IMR-90 (cell line): ENCODE measurements around the gene HCN3. TPM values are rescaled to one million over a fixed set of nuclear protein-coding genes. Genes with fewer than 3 reads are reported as not detected.

Experiments used
- ATAC-seq: fragments of 200-7000 bp; cut with Tn5 transposase; 2 replicates; pipeline ENCODE4 v1.9.1; 2020; ENCODE audit warnings: low read depth, mild to moderate bottlenecking, moderate library complexity
- BruUV-seq: library from RNA; stranded (reverse); fragments of 400-500 nt; replicated peaks from 2 replicates; lab custom pipeline; 2021; lab: Mats Ljungman, UMichigan
- CTCF ChIA-PET: fragments of 300-600 bp; formaldehyde crosslinking; extraction: SDS; loops from one replicate; lab custom pipeline; 2021; ENCODE audit warnings: antibody characterized with exemption; lab: Yijun Ruan, JAX
- POLR2A ChIA-PET: fragments of 300-600 bp; sonication (Branson Sonifier 250); formaldehyde crosslinking; loops from one replicate; lab custom pipeline; 2022; ENCODE audit warnings: antibody characterized with exemption; ENCODE audit not compliant: unreplicated experiment; lab: Charles Lee
- DNase-seq: peaks from one replicate; pipeline ENCODE4 v3.0.0; 2013
- H2AFZ ChIP-seq: replicated peaks from 2 replicates; pipeline ENCODE3; 2013; ENCODE audit warnings: low read length, mild to moderate bottlenecking; ENCODE audit not compliant: poor library complexity
- H2AK5ac ChIP-seq: 2 replicates; pipeline ENCODE4 v1.6.1; 2013; ENCODE audit warnings: low read depth, low read length, inconsistent platforms
- H2AK9ac ChIP-seq: replicated peaks from 2 replicates; pipeline ENCODE3; 2013; ENCODE audit warnings: mild to moderate bottlenecking, low read depth, low read length, moderate library complexity; ENCODE audit not compliant: poor library complexity
- H2BK120ac ChIP-seq: 2 replicates; pipeline ENCODE4 v1.6.1; 2013; ENCODE audit warnings: low read depth, low read length, inconsistent platforms
- H2BK15ac ChIP-seq: 3 replicates; pipeline ENCODE4 v1.6.1; 2013; ENCODE audit warnings: low read depth, low read length, inconsistent platforms
- H2BK20ac ChIP-seq: 2 replicates; pipeline ENCODE4 v1.6.1; 2013; ENCODE audit warnings: low read depth, mild to moderate bottlenecking, inconsistent platforms, low read length, moderate library complexity
- H2BK5ac ChIP-seq: 2 replicates; pipeline ENCODE4 v1.6.1; 2013; ENCODE audit warnings: mild to moderate bottlenecking, low read depth, low read length, inconsistent platforms; ENCODE audit not compliant: poor library complexity, severe bottlenecking
- H3K14ac ChIP-seq: replicated peaks from 2 replicates; pipeline ENCODE4 v1.6.1; 2013; ENCODE audit warnings: low read depth, low read length, inconsistent platforms
- H3K18ac ChIP-seq: 2 replicates; pipeline ENCODE4 v1.6.1; 2013; ENCODE audit warnings: low read depth, low read length, control low read depth
- H3K23ac ChIP-seq: 2 replicates; pipeline ENCODE4 v1.6.1; 2013; ENCODE audit warnings: low read depth, low read length, inconsistent platforms
- H3K27ac ChIP-seq: 2 replicates; pipeline ENCODE4 v1.5.1; 2013; ENCODE audit warnings: mild to moderate bottlenecking, control low read depth, low read length; ENCODE audit not compliant: insufficient read depth
- H3K27me3 ChIP-seq: 2 replicates; pipeline ENCODE4 v1.6.1; 2013; ENCODE audit warnings: low read length; ENCODE audit not compliant: control insufficient read depth, insufficient read depth
- H3K36me3 ChIP-seq: 2 replicates; pipeline ENCODE4 v1.6.1; 2013; ENCODE audit warnings: low read length, mixed read lengths; ENCODE audit not compliant: control insufficient read depth, insufficient read depth
- H3K4ac ChIP-seq: 2 replicates; pipeline ENCODE4 v1.6.1; 2013; ENCODE audit warnings: low read depth, low read length, inconsistent platforms
- H3K4me1 ChIP-seq: 2 replicates; pipeline ENCODE4 v1.6.1; 2013; ENCODE audit warnings: low read length, mixed read lengths; ENCODE audit not compliant: control insufficient read depth, insufficient read depth
- H3K4me2 ChIP-seq: 2 replicates; pipeline ENCODE4 v1.6.1; 2013; ENCODE audit warnings: low read depth, mild to moderate bottlenecking, control low read depth, low read length, moderate library complexity
- H3K4me3 ChIP-seq: 2 replicates; pipeline ENCODE4 v1.5.1; 2013; ENCODE audit warnings: low read depth, mild to moderate bottlenecking, control low read depth, low read length, moderate library complexity; ENCODE audit not compliant: insufficient read depth
- H3K56ac ChIP-seq: 2 replicates; pipeline ENCODE4 v1.6.1; 2013; ENCODE audit warnings: low read length, inconsistent platforms; ENCODE audit not compliant: insufficient read depth; ENCODE audit errors: extremely low read depth
- H3K79me1 ChIP-seq, 2 experiments: 2 replicates each; pipeline ENCODE4 v1.6.1; 2013; ENCODE audit warnings: low read length in 2 of 2, inconsistent platforms in 1 of 2, low read depth in 1 of 2
- H3K9ac ChIP-seq: 2 replicates; pipeline ENCODE4 v1.6.1; 2013; ENCODE audit warnings: low read depth, low read length, control low read depth
- H3K9me1 ChIP-seq: 2 replicates; pipeline ENCODE4 v1.6.1; 2013; ENCODE audit warnings: low read length, inconsistent platforms; ENCODE audit not compliant: insufficient read depth
- H3K9me3 ChIP-seq: 2 replicates; pipeline ENCODE4 v1.6.1; 2013; ENCODE audit warnings: low read length; ENCODE audit not compliant: control insufficient read depth, insufficient read depth
- H4K20me1 ChIP-seq: 2 replicates; pipeline ENCODE4 v1.6.1; 2013; ENCODE audit warnings: low read length, inconsistent platforms; ENCODE audit not compliant: insufficient read depth
- H4K5ac ChIP-seq: 2 replicates; pipeline ENCODE4 v1.6.1; 2013; ENCODE audit warnings: mild to moderate bottlenecking, low read depth, low read length, control low read depth
- H4K8ac ChIP-seq, 2 experiments: 2 replicates each; pipeline ENCODE4 v1.6.1; 2013; ENCODE audit warnings: low read depth in 2 of 2, low read length in 2 of 2, control low read depth in 1 of 2, inconsistent platforms in 1 of 2
- H4K91ac ChIP-seq: 2 replicates; pipeline ENCODE4 v1.6.1; 2013; ENCODE audit warnings: low read depth, low read length, inconsistent platforms; ENCODE audit not compliant: insufficient read depth
- CEBPB ChIP-seq: IDR thresholded peaks from 2 replicates; pipeline ENCODE4 v1.6.1; 2012; ENCODE audit warnings: low read depth, low read length, improper control_type of control experiment
- FOS ChIP-seq: fragments of 150-350 bp; IDR thresholded peaks from 2 replicates; pipeline ENCODE4 v1.6.1; 2016; ENCODE audit warnings: low read depth, low read length
- MAFK ChIP-seq: IDR thresholded peaks from 2 replicates; pipeline ENCODE4 v1.6.1; 2012; ENCODE audit warnings: low read depth, low read length, improper control_type of control experiment
- MAZ ChIP-seq: IDR thresholded peaks from 2 replicates; pipeline ENCODE4 v1.6.1; 2012; ENCODE audit warnings: low read depth, mild to moderate bottlenecking, low read length, improper control_type of control experiment, moderate library complexity, borderline replicate concordance
- NFE2L2 ChIP-seq: fragments of 150-350 bp; IDR thresholded peaks from 2 replicates; pipeline ENCODE4 v1.6.1; 2016; ENCODE audit warnings: low read depth, mild to moderate bottlenecking, low read length
- POLR2A ChIP-seq: IDR thresholded peaks from 2 replicates; pipeline ENCODE4 v1.6.1; 2012; ENCODE audit warnings: mild to moderate bottlenecking, low read depth, low read length
- RAD21 ChIP-seq: IDR thresholded peaks from 2 replicates; pipeline ENCODE4 v1.6.1; 2012; ENCODE audit warnings: low read length, improper control_type of control experiment
- RFX5 ChIP-seq: IDR thresholded peaks from 2 replicates; pipeline ENCODE4 v1.8.0; 2012; ENCODE audit warnings: low read depth, mild to moderate bottlenecking, low read length, moderate library complexity
- WGBS, 2 experiments: methylation state at CpG; one replicate each; pipeline versions ENCODE4 v1.1.5 to v1.1.7; 2013; ENCODE audit warnings: missing lambda C conversion rate in 2 of 2; ENCODE audit not compliant: insufficient read length in 1 of 2; ENCODE audit errors: extremely low coverage in 2 of 2; 5-methylcytosine and 5-hydroxymethylcytosine counted together
- dilution Hi-C: fragments of 300-500 bp; cut with HindIII; formaldehyde crosslinking; loops from one replicate; pipeline ENCODE4 v1.14.3; 2018; ENCODE audit warnings: low sequenced_read_pairs; ENCODE audit not compliant: unreplicated experiment
- in situ Hi-C: fragments of 300-500 bp; cut with MboI; formaldehyde crosslinking; loops from 3 replicates; pipeline ENCODE4 v1.14.3; 2019; ENCODE audit warnings: low sequenced_read_pairs, inconsistent platforms, mixed read lengths
- intact Hi-C: fragments of 100-400 bp; cut with micrococcal nuclease; formaldehyde crosslinking; loops from 2 replicates; pipeline ENCODE4 v1.10.0; 2022
- polyA plus RNA-seq, 3 experiments: library from polyadenylated mRNA; depleted of rRNA; stranded (reverse); fragments of >200 nt; gene quantifications; 2 replicates each; pipeline ENCODE4 v1.2.3, GENCODE V29; 2012; ENCODE audit warnings: low replicate concordance in 1 of 3
- total RNA-seq: library from RNA; depleted of rRNA; stranded (reverse); fragments of >200 nt; gene quantifications from 2 replicates; pipeline ENCODE4 v1.2.3, GENCODE V29; 2012

Gene HCN3
- total and polyA plus RNA-seq, 2 of the 4 experiments (the other 2 are of a cell fraction), result 0.36 to 2.7 TPM

- Histone ChIP-seq H3K9me3 (no peaks in the 10 kb centered on the region), H3K23ac (no peak overlapping the region), H3K4me1 (peaks cover 9% of the 10 kb centered on the region; the same call in 1 of the 2 replicates), H3K4me3 (no peak overlapping the region), H4K5ac (no peak overlapping the region), H3K4me2 (no peak overlapping the region), H2BK5ac (no peak overlapping the region), H3K9ac (no peak overlapping the region), H3K14ac (no peak overlapping the region), H2AFZ (peak overlapping the region; percentile 18), H3K36me3 (peaks cover 38% of the 10 kb centered on the region), H4K8ac (no peak overlapping the region), H4K20me1 (peaks cover 29% of the 10 kb centered on the region), H2BK15ac (no peak overlapping the region), H3K79me1 (peaks cover 16 to 34% of the 10 kb centered on the region in 2 experiments), H4K91ac (no peak overlapping the region), H2BK120ac (no peak overlapping the region), H2BK20ac (no peak overlapping the region), H3K27ac (no peak overlapping the region), H2AK9ac (no peak overlapping the region), H3K9me1 (peaks cover 13% of the 10 kb centered on the region; the same call in 1 of the 2 replicates), H2AK5ac (no peak overlapping the region), H3K27me3 (no peaks in the 10 kb centered on the region), H3K4ac (no peak overlapping the region), H3K18ac (no peak overlapping the region), H3K56ac (no peak overlapping the region)
- ChIA-PET CTCF (no interaction called here), POLR2A (no interaction called here)
- intact Hi-C loops (loop anchor here (10.0 kb wide), 1 partner anchor 125 kb away; the partner anchor contains the start of genes MTX1 and THBS3), dilution Hi-C loops (no loop called here), in situ Hi-C loops (no loop called here)
- ATAC-seq (no peak), DNase-seq (no peak)
- TF ChIP-seq POLR2A, result no peak
- no peak for TF ChIP-seq NFE2L2
- no peak for TF ChIP-seq FOS
- no peak for TF ChIP-seq MAFK
- TF ChIP-seq CEBPB, result no peak
- TF ChIP-seq RFX5, result no peak
- TF ChIP-seq RAD21, result no peak
- no peak for TF ChIP-seq MAZ
- no TSS peak for BruUV-seq
- WGBS, 2 experiments, result 100% methylated on average over 2 of the region's 11 CpGs; no CpG with 5 or more reads in 1 of the 2 experiments
These were observed 52.8 kb downstream of the HCN3 start for GRCh38 chr1:155329980-155330598.
